Measurements from ENCODE around the gene PDE3A.

- no peak for TF ChIP-seq POLR2AphosphoS5 (IDR thresholded peaks at IDR 0.05)
- TF ChIP-seq CTCF (IDR thresholded peaks at IDR 0.05), result no peak
- no peak for TF ChIP-seq POLR2A (IDR thresholded peaks at IDR 0.05)
Measured at GRCh38 chr12:20368651-20369304, 441 bp downstream of the PDE3A start.

All from breast epithelium (tissue), 3 donors.